Skeletal muscle tissue (tissue), 4 donors: ENCODE measurements around the gene MVB12B. TPM values are rescaled to one million over a fixed set of nuclear protein-coding genes. Genes with fewer than 3 reads are reported as not detected.

Experiments
- H3K27ac ChIP-seq: one replicate; pipeline ENCODE4 v1.7.0; 2013; ENCODE audit warnings: mild to moderate bottlenecking, low read depth, low read length, inconsistent platforms
- H3K27me3 ChIP-seq, 3 donors: one replicate each; pipeline ENCODE4 v1.7.0; 2013; ENCODE audit warnings: low read length in 3 of 3; ENCODE audit not compliant: control insufficient read depth in 3 of 3, insufficient read depth in 3 of 3
- H3K36me3 ChIP-seq, 3 donors: one replicate each; pipeline ENCODE4 v1.7.0; 2013; ENCODE audit warnings: low read length in 3 of 3; ENCODE audit not compliant: control insufficient read depth in 3 of 3, insufficient read depth in 3 of 3
- H3K4me1 ChIP-seq, 3 donors: one replicate each; pipeline ENCODE4 v1.7.0; 2013; ENCODE audit warnings: low read length in 3 of 3, mild to moderate bottlenecking in 3 of 3; ENCODE audit not compliant: control insufficient read depth in 3 of 3, insufficient read depth in 3 of 3
- H3K4me3 ChIP-seq, 3 donors: one replicate each; pipeline ENCODE4 v1.7.0; 2013; ENCODE audit warnings: low read length in 3 of 3
- H3K9ac ChIP-seq, 3 donors: one replicate each; pipeline ENCODE4 v1.7.0; 2013; ENCODE audit warnings: low read length in 3 of 3, mild to moderate bottlenecking in 3 of 3, moderate library complexity in 2 of 3, low read depth in 1 of 3
- H3K9me3 ChIP-seq, 3 donors: one replicate each; pipeline ENCODE4 v1.7.0; 2013; ENCODE audit warnings: low read length in 3 of 3; ENCODE audit not compliant: control insufficient read depth in 3 of 3
- total RNA-seq: library from RNA; depleted of rRNA; stranded (reverse); fragments of >200 nt; gene quantifications from one replicate; pipeline ENCODE4 v1.2.3, GENCODE V29; 2014
- donor health status: Osteomylitis.

MVB12B gene
- total RNA-seq, 1 donor from 2014 or later: 13.0 TPM

DNA sequence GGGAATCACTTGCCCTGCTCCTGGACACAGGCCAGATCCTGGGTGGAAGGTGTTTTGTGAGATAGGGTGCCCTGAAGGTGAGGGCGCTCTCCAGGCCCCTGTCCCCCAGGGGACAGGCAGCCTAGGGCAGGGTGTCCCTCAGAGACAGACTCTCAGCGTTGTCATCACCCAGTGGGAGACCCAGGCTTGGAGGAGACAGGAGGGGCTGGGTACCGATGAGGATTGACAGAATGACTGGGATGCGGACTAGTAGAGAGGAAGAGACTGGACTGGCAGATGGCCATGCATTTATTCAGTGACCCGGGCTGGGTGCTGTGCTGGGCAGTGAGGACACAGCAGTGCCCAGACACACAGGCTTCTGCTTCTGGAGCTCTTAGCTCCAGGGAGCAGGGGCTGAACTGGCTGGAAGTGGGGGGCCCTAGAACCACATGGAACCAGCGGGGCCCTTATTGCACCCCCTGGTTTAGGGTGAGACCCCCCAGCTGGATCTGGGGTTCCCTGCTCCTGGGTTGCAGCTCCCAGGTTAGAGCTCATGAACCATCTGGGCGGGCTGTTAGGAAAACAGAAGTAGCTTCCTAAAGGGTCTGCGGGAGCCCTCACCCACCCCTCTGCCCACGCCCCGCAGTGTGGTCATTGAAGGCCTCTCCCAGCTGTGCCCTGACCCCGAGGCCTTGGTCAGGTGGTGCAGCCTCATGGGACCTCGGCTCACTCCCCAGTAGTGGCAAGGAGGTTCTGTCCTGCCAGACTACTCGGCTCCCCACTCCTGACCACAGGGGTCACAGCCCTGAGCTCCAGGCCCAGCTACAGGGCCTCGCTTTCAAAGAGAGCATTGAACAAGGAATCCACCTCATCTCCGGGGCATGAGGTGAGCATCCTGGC lies 170.4 kb downstream of the MVB12B start:
- Histone ChIP-seq H3K27ac (no peak overlapping the region), H3K4me1 (peaks cover 7 to 19% (median 8%) of the 10 kb centered on the region in 3 donors), H3K4me3 (no peak overlapping the region), H3K9ac (no peak overlapping the region), H3K36me3 (peaks cover 0 to 2% (median 2%) of the 10 kb centered on the region in 3 donors), H3K27me3 (no peaks in the 10 kb centered on the region), H3K9me3 (no peaks in the 10 kb centered on the region)

DNA sequence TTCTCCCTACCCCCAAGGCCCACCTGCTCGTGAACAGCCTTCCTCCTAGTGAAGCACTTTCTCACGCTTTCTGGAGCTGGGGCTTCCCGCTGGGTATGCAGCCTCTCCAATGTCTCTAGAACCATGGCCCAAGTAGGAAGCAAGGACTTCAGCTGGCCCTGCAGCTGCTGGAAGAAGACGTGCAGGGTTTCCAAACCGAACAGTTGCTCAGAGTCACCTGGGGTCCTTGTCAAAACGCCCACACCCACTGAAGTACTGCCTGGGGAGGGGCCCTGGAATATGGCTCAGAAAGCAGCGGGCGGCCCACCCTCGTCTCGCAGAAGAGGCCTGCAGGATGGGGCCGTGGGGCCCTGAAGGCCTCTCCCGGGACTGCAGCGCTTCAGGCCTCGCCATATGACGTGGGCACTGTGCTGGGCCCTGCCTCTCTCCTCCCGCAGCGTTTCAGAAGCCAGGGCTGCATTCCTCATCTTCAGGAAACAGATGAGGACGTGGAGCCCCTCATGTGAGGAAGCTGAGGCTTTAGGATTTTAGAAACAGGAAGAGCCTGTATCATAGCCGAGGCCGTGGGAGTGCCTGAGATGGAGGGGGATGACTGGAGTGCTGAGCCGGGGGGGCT lies 171.1 kb downstream of the MVB12B start:
- H3K27ac ChIP-seq: no peak overlapping the region
- peaks cover 7 to 19% (median 8%) of the 10 kb centered on the region in 3 donors for H3K4me1 ChIP-seq
- H3K4me3 ChIP-seq: no peak overlapping the region
- no peaks in the 10 kb centered on the region for H3K27me3 ChIP-seq
- H3K36me3 ChIP-seq: peaks cover 0 to 2% (median 2%) of the 10 kb centered on the region in 3 donors
- H3K9me3 ChIP-seq: no peaks in the 10 kb centered on the region
- H3K9ac ChIP-seq: no peak overlapping the region

GRCh38 chr9:126498331-126498730 lies 171.7 kb downstream of the MVB12B start:
- Histone ChIP-seq H3K4me1 (peaks cover 7 to 19% (median 8%) of the 10 kb centered on the region in 3 donors), H3K27ac (no peak overlapping the region), H3K9me3 (no peaks in the 10 kb centered on the region), H3K9ac (no peak overlapping the region), H3K4me3 (no peak overlapping the region), H3K36me3 (peaks cover 0 to 4% (median 2%) of the 10 kb centered on the region in 3 donors), H3K27me3 (no peaks in the 10 kb centered on the region)

DNA sequence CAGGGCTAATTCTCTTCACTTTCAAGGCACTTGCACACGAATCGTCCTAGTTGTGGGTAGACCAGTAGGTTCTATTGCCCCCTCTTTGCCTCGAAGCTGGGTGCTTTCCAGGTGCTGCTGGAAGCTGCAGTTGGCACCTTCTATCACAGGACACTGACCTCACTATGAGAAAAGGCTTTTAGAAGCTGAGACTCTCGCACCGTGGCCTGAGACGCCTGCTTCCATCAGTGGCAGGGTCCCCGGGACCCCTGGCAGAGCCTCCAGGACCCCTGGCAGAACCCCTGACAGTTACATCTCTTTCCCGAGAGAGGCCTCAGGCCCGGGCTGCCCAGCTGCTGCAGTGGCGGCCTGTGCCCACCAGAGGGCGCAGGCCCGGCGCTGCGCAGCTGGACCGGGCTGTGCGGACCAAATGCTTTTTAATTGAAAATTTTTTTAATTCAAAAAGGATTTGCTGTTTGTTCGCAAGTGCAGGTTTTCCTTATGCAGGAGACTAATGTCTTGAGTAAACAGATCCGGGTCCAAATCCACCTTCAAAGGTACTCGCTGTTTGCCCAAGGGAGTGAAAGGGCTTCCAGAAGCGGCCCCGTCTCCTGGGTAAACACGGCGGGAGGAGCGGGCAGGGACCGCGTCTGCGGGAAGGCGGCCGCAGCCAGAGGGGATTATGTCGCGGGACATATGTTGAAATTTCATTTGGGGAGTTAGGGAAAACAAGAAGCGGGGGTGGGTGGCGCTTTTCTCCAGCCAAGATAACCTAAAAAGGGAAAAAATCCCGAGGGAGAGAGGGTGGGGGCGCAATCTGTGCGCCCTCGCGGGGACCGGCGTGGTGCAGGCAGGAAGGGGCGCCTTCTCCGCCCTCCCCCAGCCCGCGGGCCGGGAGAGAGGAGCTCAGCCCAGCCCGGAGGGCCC lies 172.6 kb downstream of the MVB12B start:
- no peaks in the 10 kb centered on the region for H3K9me3 ChIP-seq
- no peaks in the 10 kb centered on the region for H3K27me3 ChIP-seq
- H3K27ac ChIP-seq: no peak overlapping the region
- H3K4me3 ChIP-seq: peak overlapping the region; percentile 54 to 66 (median 56)
- peaks cover 6 to 13% (median 6%) of the 10 kb centered on the region in 3 donors for H3K36me3 ChIP-seq
- peaks cover 7 to 19% (median 8%) of the 10 kb centered on the region in 3 donors for H3K4me1 ChIP-seq
- peak overlapping the region; percentile 33 to 60 (median 50) for H3K9ac ChIP-seq

GRCh38 chr9:126499911-126500599 lies 173.4 kb downstream of the MVB12B start:
- Histone ChIP-seq H3K9me3 (no peaks in the 10 kb centered on the region), H3K27me3 (no peaks in the 10 kb centered on the region), H3K4me3 (peak overlapping the region in 2 of 3 donors; percentile 54 to 56), H3K9ac (peak overlapping the region in 2 of 3 donors; percentile 50 to 60), H3K4me1 (peaks cover 7 to 19% (median 8%) of the 10 kb centered on the region in 3 donors), H3K27ac (no peak overlapping the region), H3K36me3 (peaks cover 6 to 14% (median 8%) of the 10 kb centered on the region in 3 donors)

GRCh38 chr9:126500600-126501382 lies 174.2 kb downstream of the MVB12B start:
- no peak overlapping the region for H3K27ac ChIP-seq
- H3K9ac ChIP-seq: no peak overlapping the region
- H3K4me3 ChIP-seq: no peak overlapping the region
- H3K27me3 ChIP-seq: no peaks in the 10 kb centered on the region
- no peaks in the 10 kb centered on the region for H3K9me3 ChIP-seq
- peaks cover 5 to 15% (median 12%) of the 10 kb centered on the region in 3 donors for H3K36me3 ChIP-seq
- peaks cover 7 to 19% (median 8%) of the 10 kb centered on the region in 3 donors for H3K4me1 ChIP-seq

- H3K9me3 ChIP-seq: no peaks in the 10 kb centered on the region
- H3K36me3 ChIP-seq: peaks cover 4 to 14% (median 12%) of the 10 kb centered on the region in 3 donors
- H3K9ac ChIP-seq: no peak overlapping the region
- H3K4me3 ChIP-seq: no peak overlapping the region
- H3K4me1 ChIP-seq: peaks cover 7 to 19% (median 8%) of the 10 kb centered on the region in 3 donors
- H3K27ac ChIP-seq: no peak overlapping the region
- no peaks in the 10 kb centered on the region for H3K27me3 ChIP-seq
These were observed 175.0 kb downstream of the MVB12B start for GRCh38 chr9:126501383-126502331.
